Measurements from ENCODE around the gene ZNF302.

- TF ChIP-seq CTCF (IDR thresholded peaks at IDR 0.05; ENCODE audit: insufficient read depth, low read depth, low read length) (no peak), EZH2 (IDR thresholded peaks at IDR 0.05; ENCODE audit: insufficient read depth, low read length) (no peak)
Observed at GRCh38 chr19:34669305-34669704, 8.2 kb upstream of the ZNF302 start.
